Left ventricle myocardium inferior (tissue), 1 donor: ENCODE data around the gene P3H3. TPM values are rescaled to one million over a fixed set of nuclear protein-coding genes. Genes with fewer than 3 reads are reported as not detected.
A peak's percentile ranks its signal among the peaks of the same experiment; 100 is the strongest.

ENCODE experiments used
- DNase-seq: peaks from one replicate; pipeline ENCODE4 v3.0.0-alpha.2; 2020
- H3K27ac ChIP-seq: fragments of 200-600 bp; replicated peaks from 2 replicates; pipeline ENCODE4 v1.8.0; 2021
- H3K27me3 ChIP-seq: fragments of 200-600 bp; 2 replicates; pipeline ENCODE4 v1.8.0; 2021; ENCODE audit warnings: low read depth
- H3K36me3 ChIP-seq: fragments of 200-600 bp; 2 replicates; pipeline ENCODE4 v1.8.0; 2021
- H3K4me1 ChIP-seq: fragments of 200-600 bp; 2 replicates; pipeline ENCODE4 v1.8.0; 2021
- H3K4me3 ChIP-seq: fragments of 200-600 bp; 2 replicates; pipeline ENCODE4 v1.8.0; 2021; ENCODE audit warnings: mild to moderate bottlenecking, moderate library complexity
- H3K9me3 ChIP-seq: fragments of 200-600 bp; replicated peaks from 2 replicates; pipeline ENCODE4 v1.8.0; 2021
- intact Hi-C: fragments of 100-400 bp; cut with micrococcal nuclease; formaldehyde crosslinking; loops from one replicate; pipeline ENCODE4 v1.11.0; 2022
- total RNA-seq: library from RNA; stranded (reverse); fragmentation: NEBNext Ultra II Directional; extraction: Animal tissue kit (Norgen Biotek cat#: 25700); gene quantifications from one replicate; pipeline ENCODE4 v1.2.1, GENCODE V29; 2021
- TF ChIP-seq, protein P1 (sequence below): fragments of 200-600 bp; IDR thresholded peaks from 2 replicates; pipeline ENCODE4 v1.8.0; 2021; ENCODE audit warnings: antibody characterized with exemption, mild to moderate bottlenecking, borderline replicate concordance
- donor health status: DM: no; HTN: yes; CAD: no; lungs with severe emphysema.

Gene P3H3
- total RNA-seq, 1 donor from 2014 or later: 17.5 TPM

- intact Hi-C loops: no loop called here
- Histone ChIP-seq H3K27me3 (peaks cover 6% of the 10 kb centered on the region), H3K36me3 (no peaks in the 10 kb centered on the region), H3K27ac (peak overlapping the region; percentile 46), H3K4me1 (peaks cover 4% of the 10 kb centered on the region), H3K4me3 (peak overlapping the region; percentile 27), H3K9me3 (no peaks in the 10 kb centered on the region)
- peak; percentile 38 for DNase-seq
- TF ChIP-seq, protein P1, sequence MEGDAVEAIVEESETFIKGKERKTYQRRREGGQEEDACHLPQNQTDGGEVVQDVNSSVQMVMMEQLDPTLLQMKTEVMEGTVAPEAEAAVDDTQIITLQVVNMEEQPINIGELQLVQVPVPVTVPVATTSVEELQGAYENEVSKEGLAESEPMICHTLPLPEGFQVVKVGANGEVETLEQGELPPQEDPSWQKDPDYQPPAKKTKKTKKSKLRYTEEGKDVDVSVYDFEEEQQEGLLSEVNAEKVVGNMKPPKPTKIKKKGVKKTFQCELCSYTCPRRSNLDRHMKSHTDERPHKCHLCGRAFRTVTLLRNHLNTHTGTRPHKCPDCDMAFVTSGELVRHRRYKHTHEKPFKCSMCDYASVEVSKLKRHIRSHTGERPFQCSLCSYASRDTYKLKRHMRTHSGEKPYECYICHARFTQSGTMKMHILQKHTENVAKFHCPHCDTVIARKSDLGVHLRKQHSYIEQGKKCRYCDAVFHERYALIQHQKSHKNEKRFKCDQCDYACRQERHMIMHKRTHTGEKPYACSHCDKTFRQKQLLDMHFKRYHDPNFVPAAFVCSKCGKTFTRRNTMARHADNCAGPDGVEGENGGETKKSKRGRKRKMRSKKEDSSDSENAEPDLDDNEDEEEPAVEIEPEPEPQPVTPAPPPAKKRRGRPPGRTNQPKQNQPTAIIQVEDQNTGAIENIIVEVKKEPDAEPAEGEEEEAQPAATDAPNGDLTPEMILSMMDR: no peak
These were observed 35.5 kb upstream of the P3H3 start for GRCh38 chr12:6792522-6793201.

GRCh38 chr12:6795088-6795487 is 33.1 kb upstream of the P3H3 start:
- Histone ChIP-seq H3K4me3 (no peak overlapping the region), H3K36me3 (no peaks in the 10 kb centered on the region), H3K4me1 (peaks cover 4% of the 10 kb centered on the region), H3K9me3 (no peaks in the 10 kb centered on the region), H3K27ac (no peak overlapping the region), H3K27me3 (peaks cover 6% of the 10 kb centered on the region)
- no peak for DNase-seq
- TF ChIP-seq, protein P1: no peak
- intact Hi-C loops: no loop called here

GRCh38 chr12:6796576-6796975 is 31.6 kb upstream of the P3H3 start:
- no peaks in the 10 kb centered on the region for H3K36me3 ChIP-seq
- peaks cover 6% of the 10 kb centered on the region for H3K27me3 ChIP-seq
- intact Hi-C loops: no loop called here
- TF ChIP-seq, protein P1: no peak
- H3K4me3 ChIP-seq: no peak overlapping the region
- H3K27ac ChIP-seq: no peak overlapping the region
- peaks cover 4% of the 10 kb centered on the region for H3K4me1 ChIP-seq
- H3K9me3 ChIP-seq: no peaks in the 10 kb centered on the region
- DNase-seq: no peak

DNA sequence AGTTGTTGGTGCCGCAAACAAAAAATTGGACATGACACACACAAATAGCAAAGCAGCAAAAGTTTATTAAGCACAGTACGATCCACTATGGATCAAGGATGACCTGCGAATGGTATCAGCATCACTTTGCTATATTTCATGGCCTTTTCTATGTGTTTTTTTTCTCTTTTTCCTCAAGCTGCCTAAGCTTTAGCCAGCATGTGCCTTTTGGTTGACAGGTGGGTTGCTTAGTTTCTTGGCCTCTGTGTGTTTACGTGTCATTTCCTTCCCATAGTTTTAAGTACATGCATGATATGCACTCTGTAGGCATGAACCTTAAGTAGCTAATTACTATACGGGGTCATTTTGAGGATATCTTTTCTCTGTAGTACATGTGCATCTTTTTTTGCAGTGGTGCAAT is 29.1 kb upstream of the P3H3 start:
- TF ChIP-seq, protein P1: no peak
- intact Hi-C loops: no loop called here
- no peaks in the 10 kb centered on the region for H3K36me3 ChIP-seq
- no peaks in the 10 kb centered on the region for H3K4me1 ChIP-seq
- no peak for DNase-seq
- H3K27me3 ChIP-seq: peaks cover 6% of the 10 kb centered on the region
- no peak overlapping the region for H3K4me3 ChIP-seq
- H3K27ac ChIP-seq: no peak overlapping the region
- no peaks in the 10 kb centered on the region for H3K9me3 ChIP-seq

GRCh38 chr12:6807170-6807569 is 21.0 kb upstream of the P3H3 start:
- Histone ChIP-seq H3K36me3 (no peaks in the 10 kb centered on the region), H3K4me1 (no peaks in the 10 kb centered on the region), H3K9me3 (no peaks in the 10 kb centered on the region), H3K27ac (no peak overlapping the region), H3K4me3 (no peak overlapping the region), H3K27me3 (peaks cover 4% of the 10 kb centered on the region)
- no peak for DNase-seq
- intact Hi-C loops: no loop called here
- TF ChIP-seq, protein P1: no peak
